ENCODE data around the gene KAT2B. TPM values are rescaled to one million over a fixed set of nuclear protein-coding genes. Genes with fewer than 3 reads are reported as not detected.
A peak's percentile ranks its signal among the peaks of the same experiment; 100 is the strongest.

The KAT2B gene
- total RNA-seq, 2 experiments from 2014 or later = 11.7 to 17.0 TPM

GRCh38 chr3:20091331-20092047 is 51.2 kb downstream of the KAT2B start:
- H3K4me3 Mint-ChIP-seq = no peak overlapping the region
- peaks cover 46% of the 10 kb centered on the region for H3K36me3 Mint-ChIP-seq
- H3K9me3 Mint-ChIP-seq = peaks cover 16% of the 10 kb centered on the region
- DNase-seq = no peak
- H3K27me3 Mint-ChIP-seq = no peaks in the 10 kb centered on the region
- H3K4me1 Mint-ChIP-seq = peaks cover 5% of the 10 kb centered on the region
- no peak overlapping the region for H3K27ac Mint-ChIP-seq

DNA sequence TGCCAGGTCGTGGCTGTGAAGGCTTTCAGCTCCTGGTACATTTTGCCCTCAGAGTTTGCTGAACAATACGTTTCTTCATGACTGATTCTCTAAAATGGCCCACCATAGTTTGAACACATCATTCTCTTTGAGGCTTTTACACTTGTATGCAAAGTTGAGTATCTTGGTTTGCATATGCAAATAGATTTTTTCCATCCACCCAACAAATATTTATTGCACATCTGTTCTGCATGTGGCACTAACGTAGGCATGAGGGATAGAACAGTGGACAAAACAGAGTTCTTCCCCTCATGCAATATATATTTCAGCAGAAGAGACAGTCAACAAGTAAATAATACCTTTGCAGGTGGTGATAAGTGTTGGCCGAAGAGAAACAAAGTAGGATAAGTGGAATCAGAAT is 55.2 kb downstream of the KAT2B start:
- Mint-ChIP-seq H3K9me3 (peaks cover 1% of the 10 kb centered on the region), H3K27me3 (no peaks in the 10 kb centered on the region), H3K27ac (no peak overlapping the region)

DNA sequence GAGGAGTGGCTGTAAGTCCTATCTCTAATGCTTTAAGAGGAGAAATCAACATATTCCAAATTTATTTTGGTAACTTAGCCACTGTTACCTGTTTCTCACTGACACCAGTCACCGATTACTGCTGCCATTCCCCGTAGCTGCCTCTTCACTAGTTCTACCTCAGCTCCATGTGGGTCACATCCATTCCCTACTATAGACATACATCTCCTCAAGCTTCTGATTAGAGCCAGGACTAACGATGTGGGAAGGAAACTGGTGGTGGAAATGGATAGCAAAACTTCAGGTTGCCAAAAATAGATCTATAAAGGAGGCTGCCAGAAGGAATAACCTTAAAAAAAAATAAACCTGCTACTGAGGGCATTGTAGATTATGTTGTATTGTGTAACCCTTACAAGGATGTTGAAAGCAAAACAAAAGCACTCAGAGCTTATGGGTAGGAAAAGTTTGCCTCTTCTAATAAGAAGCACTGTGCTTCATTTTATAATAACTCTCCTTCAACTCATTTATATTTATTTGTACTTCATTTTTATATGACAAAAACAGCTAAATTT is 56.0 kb downstream of the KAT2B start:
- H3K9me3 Mint-ChIP-seq = no peaks in the 10 kb centered on the region
- no peak for DNase-seq
- H3K4me3 Mint-ChIP-seq = no peak overlapping the region
- peaks cover 22% of the 10 kb centered on the region for H3K36me3 Mint-ChIP-seq
- H3K27me3 Mint-ChIP-seq = no peaks in the 10 kb centered on the region
- H3K4me1 Mint-ChIP-seq = peaks cover 17% of the 10 kb centered on the region
- H3K27ac Mint-ChIP-seq = no peak overlapping the region

More for the DNA sequence above, 55.2 kb downstream of the KAT2B start:
- Mint-ChIP-seq H3K36me3 (peaks cover 24% of the 10 kb centered on the region), H3K4me3 (no peak overlapping the region), H3K4me1 (peaks cover 11% of the 10 kb centered on the region)
- DNase-seq = no peak

GRCh38 chr3:20097015-20097414 is 56.8 kb downstream of the KAT2B start:
- Mint-ChIP-seq H3K36me3 (peaks cover 20% of the 10 kb centered on the region), H3K9me3 (no peaks in the 10 kb centered on the region), H3K4me3 (no peak overlapping the region), H3K27me3 (no peaks in the 10 kb centered on the region), H3K27ac (no peak overlapping the region), H3K4me1 (peaks cover 20% of the 10 kb centered on the region)
- no peak for DNase-seq

- Mint-ChIP-seq H3K4me1 (peaks cover 26% of the 10 kb centered on the region), H3K27ac (no peak overlapping the region), H3K4me3 (no peak overlapping the region)
These were observed 58.8 kb downstream of the KAT2B start for GRCh38 chr3:20099060-20099459.

DNA sequence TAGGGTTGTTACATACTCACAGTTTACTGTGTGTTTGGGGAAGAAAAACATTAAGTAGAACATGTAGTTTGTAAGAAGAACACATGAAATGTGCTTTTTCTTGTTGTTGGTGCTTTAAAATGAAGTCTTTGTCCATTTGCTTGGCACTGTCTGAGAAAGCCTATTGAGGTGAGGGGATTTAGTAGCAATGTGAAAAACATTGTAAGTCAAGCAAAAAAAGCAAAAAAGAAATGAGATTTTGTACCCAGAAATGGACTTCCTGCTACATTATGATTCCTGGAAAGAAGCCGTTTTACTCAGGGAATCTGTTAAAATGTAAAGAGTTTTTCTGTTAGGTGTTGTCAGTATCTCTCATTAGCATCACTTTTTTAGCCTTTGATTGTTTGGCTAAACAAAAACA is 59.9 kb downstream of the KAT2B start:
- Mint-ChIP-seq H3K9me3 (no peaks in the 10 kb centered on the region), H3K4me1 (peaks cover 32% of the 10 kb centered on the region), H3K27ac (peak overlapping the region; percentile 47), H3K4me3 (no peak overlapping the region), H3K27me3 (no peaks in the 10 kb centered on the region), H3K36me3 (peaks cover 7% of the 10 kb centered on the region)
- no peak for DNase-seq

More at GRCh38 chr3:20099060-20099459, 58.8 kb downstream of the KAT2B start:
- peaks cover 8% of the 10 kb centered on the region for H3K36me3 Mint-ChIP-seq
- no peaks in the 10 kb centered on the region for H3K27me3 Mint-ChIP-seq
- no peaks in the 10 kb centered on the region for H3K9me3 Mint-ChIP-seq
- DNase-seq = no peak

- Mint-ChIP-seq H3K4me1 (peaks cover 33% of the 10 kb centered on the region), H3K27ac (no peak overlapping the region), H3K36me3 (peaks cover 3% of the 10 kb centered on the region), H3K9me3 (no peaks in the 10 kb centered on the region), H3K4me3 (no peak overlapping the region), H3K27me3 (no peaks in the 10 kb centered on the region)
- no peak for DNase-seq
These were observed 60.8 kb downstream of the KAT2B start for GRCh38 chr3:20101041-20101440.

- Mint-ChIP-seq H3K36me3 (peaks cover 3% of the 10 kb centered on the region), H3K27me3 (no peaks in the 10 kb centered on the region), H3K4me3 (peak overlapping the region; percentile 71), H3K4me1 (peaks cover 39% of the 10 kb centered on the region), H3K27ac (peak overlapping the region; percentile 93), H3K9me3 (no peaks in the 10 kb centered on the region)
- DNase-seq = no peak
These were observed 63.5 kb downstream of the KAT2B start for GRCh38 chr3:20103731-20104130.

DNA sequence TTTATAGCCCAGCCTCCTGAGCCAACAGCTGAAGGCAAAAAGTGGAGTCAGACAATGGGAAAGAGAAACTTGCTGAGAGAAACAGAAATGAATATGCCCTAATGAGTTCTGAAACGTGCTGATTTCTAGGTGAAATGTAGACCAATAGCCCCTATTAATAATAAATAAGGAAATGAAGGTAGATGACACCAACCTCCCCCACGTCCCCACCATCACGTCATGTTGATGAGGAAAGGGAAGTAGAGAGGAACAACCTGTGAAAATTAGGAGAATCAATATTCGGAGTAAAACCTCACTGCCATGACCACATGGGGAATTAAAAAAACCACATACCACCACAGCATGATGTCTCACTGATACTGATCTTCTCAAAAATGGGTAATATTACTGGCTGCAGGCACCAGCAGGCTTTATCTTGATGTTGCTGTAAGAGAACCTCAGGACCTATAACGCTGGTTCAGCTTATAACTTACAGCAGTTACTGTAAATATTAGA is 64.0 kb downstream of the KAT2B start:
- peak; percentile 56 for DNase-seq
- Mint-ChIP-seq H3K4me1 (peaks cover 43% of the 10 kb centered on the region), H3K27ac (peak overlapping the region; percentile 93), H3K4me3 (peak overlapping the region; percentile 71), H3K9me3 (no peaks in the 10 kb centered on the region), H3K36me3 (peaks cover 3% of the 10 kb centered on the region), H3K27me3 (no peaks in the 10 kb centered on the region)

- DNase-seq = no peak
- no peaks in the 10 kb centered on the region for H3K9me3 Mint-ChIP-seq
- H3K27me3 Mint-ChIP-seq = no peaks in the 10 kb centered on the region
- H3K4me3 Mint-ChIP-seq = no peak overlapping the region
- no peak overlapping the region for H3K27ac Mint-ChIP-seq
- peaks cover 34% of the 10 kb centered on the region for H3K4me1 Mint-ChIP-seq
- peaks cover 3% of the 10 kb centered on the region for H3K36me3 Mint-ChIP-seq
These were observed 65.5 kb downstream of the KAT2B start for GRCh38 chr3:20105513-20106280.

GRCh38 chr3:20107722-20108121 is 67.5 kb downstream of the KAT2B start:
- no peak overlapping the region for H3K4me3 Mint-ChIP-seq

DNA sequence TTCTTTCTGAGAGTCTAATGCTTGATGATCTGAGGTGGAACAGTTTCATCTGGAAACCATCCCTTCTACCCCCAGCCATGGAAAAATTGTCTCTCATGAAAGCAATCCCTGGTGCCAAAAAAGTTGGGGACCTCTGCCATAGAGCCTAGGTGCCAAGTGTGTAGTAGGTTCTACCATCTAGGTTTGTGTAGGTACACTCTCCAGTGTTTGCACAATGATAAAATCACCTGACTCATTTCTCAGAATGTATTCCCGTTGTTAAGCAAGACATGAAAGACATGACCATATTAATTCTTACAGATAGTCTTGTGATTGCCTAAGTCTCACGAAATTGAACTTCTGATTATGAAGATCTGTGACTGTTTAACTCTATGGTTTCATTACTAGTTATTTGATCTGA is 68.6 kb downstream of the KAT2B start:
- peaks cover 20% of the 10 kb centered on the region for H3K4me1 Mint-ChIP-seq

More at GRCh38 chr3:20107722-20108121, 67.5 kb downstream of the KAT2B start:
- no peak for DNase-seq
- Mint-ChIP-seq H3K9me3 (no peaks in the 10 kb centered on the region), H3K36me3 (peaks cover 5% of the 10 kb centered on the region), H3K27ac (no peak overlapping the region), H3K27me3 (no peaks in the 10 kb centered on the region), H3K4me1 (peaks cover 25% of the 10 kb centered on the region)

GRCh38 chr3:20110826-20111225 is 70.6 kb downstream of the KAT2B start:
- Mint-ChIP-seq H3K4me1 (peaks cover 10% of the 10 kb centered on the region), H3K27me3 (no peaks in the 10 kb centered on the region), H3K27ac (no peak overlapping the region), H3K4me3 (no peak overlapping the region), H3K36me3 (peaks cover 11% of the 10 kb centered on the region), H3K9me3 (no peaks in the 10 kb centered on the region)
- DNase-seq = no peak

More for the DNA sequence above, 68.6 kb downstream of the KAT2B start:
- no peak overlapping the region for H3K4me3 Mint-ChIP-seq
- peaks cover 5% of the 10 kb centered on the region for H3K36me3 Mint-ChIP-seq
- DNase-seq = no peak
- H3K27ac Mint-ChIP-seq = no peak overlapping the region
- H3K27me3 Mint-ChIP-seq = no peaks in the 10 kb centered on the region
- H3K9me3 Mint-ChIP-seq = no peaks in the 10 kb centered on the region

DNA sequence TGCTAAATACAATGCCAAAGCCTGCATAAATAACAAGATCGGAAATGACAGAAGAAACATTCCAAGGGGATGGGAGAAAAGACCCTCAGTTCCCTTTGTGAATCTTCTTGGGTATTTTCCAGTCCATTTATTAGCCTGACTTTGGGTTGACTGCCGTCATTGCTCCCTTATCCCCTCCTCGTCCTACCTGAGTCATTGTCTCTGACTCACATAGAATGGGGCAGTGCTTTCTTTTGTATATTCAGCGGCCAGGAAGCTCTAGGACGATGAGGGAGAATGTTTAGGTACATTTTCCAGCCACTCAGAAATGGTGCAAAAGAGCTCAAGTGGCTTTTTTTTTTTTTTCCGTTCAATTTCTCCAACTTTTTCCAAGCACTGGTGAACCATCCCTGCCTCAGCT is 71.6 kb downstream of the KAT2B start:
- no peak overlapping the region for H3K27ac Mint-ChIP-seq
- peaks cover 6% of the 10 kb centered on the region for H3K4me1 Mint-ChIP-seq
- no peaks in the 10 kb centered on the region for H3K9me3 Mint-ChIP-seq
- DNase-seq = no peak
- no peak overlapping the region for H3K4me3 Mint-ChIP-seq
- H3K36me3 Mint-ChIP-seq = peaks cover 14% of the 10 kb centered on the region
- H3K27me3 Mint-ChIP-seq = no peaks in the 10 kb centered on the region

- Mint-ChIP-seq H3K36me3 (peaks cover 23% of the 10 kb centered on the region), H3K27ac (no peak overlapping the region), H3K4me3 (no peak overlapping the region)
These were observed 80.8 kb downstream of the KAT2B start for GRCh38 chr3:20121088-20121487.

More at GRCh38 chr3:20121088-20121487, 80.8 kb downstream of the KAT2B start:
- no peaks in the 10 kb centered on the region for H3K4me1 Mint-ChIP-seq
- no peaks in the 10 kb centered on the region for H3K27me3 Mint-ChIP-seq
- DNase-seq = no peak
- H3K9me3 Mint-ChIP-seq = no peaks in the 10 kb centered on the region
